Activated CD4-positive, alpha-beta T cell treated with anti-CD3 and anti-CD28 coated beads for 1 hour (primary cell): ENCODE data around the gene GRAMD4.
"Not testable (repeated sequence)": the region's sequence is repeated elsewhere in the genome, so short reads cannot be mapped to it uniquely, and the experiment has no call there.

ENCODE experiments used
- DNase-seq: peaks from one replicate; pipeline ENCODE4 v3.0.0-alpha.2; 2020

The GRAMD4 gene

DNA sequence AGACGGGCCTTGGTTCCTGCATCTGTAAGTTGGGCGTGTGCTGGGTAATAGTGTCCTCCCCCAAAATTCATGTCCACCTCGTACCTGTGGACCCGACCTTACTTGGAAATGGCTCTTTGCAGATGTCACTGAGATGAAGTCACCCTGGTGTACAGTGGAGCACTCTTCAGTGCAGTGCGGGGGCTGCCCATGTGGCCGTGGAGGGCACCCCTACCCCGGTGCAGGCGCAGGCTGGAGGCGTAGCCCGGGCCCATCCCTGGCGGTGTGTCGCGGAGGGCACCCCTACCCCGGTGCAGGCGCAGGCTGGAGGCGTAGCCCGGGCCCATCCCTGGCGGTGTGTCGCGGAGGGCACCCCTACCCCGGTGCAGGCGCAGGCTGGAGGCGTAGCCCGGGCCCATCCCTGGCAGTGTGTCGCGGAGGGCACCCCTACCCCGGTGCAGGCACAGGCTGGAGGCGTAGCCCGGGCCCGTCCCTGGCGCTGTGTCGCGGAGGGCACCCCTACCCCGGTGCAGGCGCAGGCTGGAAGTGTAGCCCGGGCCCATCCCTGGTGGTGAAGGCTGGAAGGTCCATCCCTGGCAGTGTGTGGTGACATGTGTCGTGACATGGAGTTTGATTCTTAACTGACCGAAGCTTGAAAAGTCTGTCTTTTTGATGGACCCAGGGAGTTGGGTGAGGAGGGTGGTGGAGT, 1.2 kb downstream of the GRAMD4 start:
- DNase-seq: not testable (repeated sequence)

DNA sequence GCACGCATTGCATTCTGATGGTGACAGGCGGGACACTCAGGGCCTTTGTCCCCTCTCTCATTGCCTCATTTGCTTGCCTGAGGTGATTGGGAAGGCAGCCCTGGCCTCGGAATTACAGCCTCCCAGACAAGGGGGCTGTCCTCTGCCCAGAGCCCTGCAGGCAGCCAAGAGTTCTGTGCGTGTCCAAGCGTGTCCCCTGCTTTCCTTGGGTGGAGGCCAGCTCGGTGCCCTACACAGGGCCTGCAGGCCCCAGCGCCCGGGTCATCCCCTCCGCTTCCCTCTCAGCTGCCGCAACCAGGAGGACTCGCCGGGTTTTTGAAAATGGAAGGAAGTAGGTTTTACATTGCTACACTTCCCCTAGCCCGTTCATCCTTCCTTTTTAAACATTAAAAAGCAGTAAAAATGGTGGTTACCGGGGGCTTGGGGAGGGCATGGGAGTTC, 1.9 kb downstream of the GRAMD4 start:
- DNase-seq: no peak

DNA sequence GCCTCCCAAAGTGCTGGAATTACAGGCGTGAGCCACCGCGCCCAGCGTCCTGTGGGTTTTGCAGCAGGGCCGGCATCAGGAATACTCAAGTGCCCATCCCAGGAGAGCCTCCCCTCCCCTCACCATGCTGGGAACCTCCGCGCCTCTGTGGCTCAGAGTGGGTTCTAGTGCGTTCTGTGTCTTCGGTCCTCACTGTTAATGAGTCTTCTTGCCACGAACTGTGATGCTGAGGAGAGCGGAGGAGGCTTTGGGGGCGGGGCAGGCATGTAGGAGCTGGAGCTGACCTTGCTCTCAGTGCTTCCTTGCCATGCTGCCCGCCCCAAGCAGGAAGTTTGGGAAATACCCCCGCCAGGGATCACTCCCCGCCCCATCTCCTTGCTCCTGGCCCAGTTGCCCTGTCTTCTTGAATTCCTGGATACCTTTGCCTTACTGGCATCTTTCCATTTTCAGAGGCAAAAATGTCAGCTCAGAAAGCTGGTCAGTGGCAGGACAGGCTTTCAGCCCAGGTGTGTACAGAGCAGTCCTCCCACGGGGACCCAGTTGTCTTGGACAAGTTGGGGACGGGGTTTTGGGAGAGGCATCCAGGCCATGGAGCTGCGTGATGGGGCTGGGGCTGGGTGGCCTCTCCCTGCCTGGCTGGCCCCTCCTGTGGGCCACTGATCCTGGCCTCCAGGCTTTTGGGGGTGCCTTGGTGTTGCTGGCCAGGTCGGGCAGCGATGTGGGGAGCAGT, 5.1 kb downstream of the GRAMD4 start:
- no peak for DNase-seq

DNA sequence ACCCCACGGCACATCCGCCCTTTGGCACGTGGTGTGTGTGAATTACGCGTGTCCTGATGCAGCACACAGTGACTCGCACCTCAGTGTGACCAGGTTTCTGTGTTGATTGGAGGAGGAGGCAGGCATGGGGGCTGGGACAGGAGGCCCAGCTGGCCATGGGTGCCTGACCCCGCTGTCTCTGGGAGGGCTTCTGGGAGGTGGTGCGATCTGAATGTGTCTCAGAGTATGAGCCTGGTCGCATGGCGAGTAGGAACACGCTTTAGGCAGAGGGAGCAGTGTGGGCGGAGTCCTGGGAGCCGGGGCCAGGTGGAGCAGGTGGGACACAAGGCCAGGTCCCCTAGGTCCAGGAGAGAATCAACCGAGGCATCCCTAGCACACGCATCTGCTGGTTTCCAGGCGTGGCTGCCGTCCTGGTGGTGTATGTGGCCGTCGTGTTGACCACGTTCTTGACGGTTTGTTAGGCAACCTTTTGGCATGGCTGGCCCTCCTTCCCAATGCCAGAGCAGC, 5.7 kb downstream of the GRAMD4 start:
- no peak for DNase-seq

DNA sequence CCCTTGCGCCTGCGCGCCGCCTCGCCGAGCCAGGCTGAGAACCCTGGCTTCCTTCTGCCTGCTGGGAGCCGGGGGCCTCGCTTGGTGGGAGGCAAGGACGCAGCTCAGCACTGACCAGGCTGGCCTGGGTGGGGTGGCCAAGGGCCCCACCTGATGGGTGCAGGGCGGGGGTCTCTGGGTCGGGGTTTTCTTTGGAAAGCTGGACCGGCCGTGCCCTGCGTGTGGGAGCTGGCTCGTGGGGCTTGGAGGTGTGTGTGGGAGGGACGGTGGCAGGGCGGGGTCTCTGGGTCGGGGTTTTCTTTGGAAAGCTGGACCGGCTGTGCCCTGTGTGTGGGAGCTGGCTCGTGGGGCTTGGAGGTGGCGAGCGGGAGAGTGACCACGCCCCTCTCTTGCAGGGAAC, 6.2 kb downstream of the GRAMD4 start:
- no peak for DNase-seq

DNA sequence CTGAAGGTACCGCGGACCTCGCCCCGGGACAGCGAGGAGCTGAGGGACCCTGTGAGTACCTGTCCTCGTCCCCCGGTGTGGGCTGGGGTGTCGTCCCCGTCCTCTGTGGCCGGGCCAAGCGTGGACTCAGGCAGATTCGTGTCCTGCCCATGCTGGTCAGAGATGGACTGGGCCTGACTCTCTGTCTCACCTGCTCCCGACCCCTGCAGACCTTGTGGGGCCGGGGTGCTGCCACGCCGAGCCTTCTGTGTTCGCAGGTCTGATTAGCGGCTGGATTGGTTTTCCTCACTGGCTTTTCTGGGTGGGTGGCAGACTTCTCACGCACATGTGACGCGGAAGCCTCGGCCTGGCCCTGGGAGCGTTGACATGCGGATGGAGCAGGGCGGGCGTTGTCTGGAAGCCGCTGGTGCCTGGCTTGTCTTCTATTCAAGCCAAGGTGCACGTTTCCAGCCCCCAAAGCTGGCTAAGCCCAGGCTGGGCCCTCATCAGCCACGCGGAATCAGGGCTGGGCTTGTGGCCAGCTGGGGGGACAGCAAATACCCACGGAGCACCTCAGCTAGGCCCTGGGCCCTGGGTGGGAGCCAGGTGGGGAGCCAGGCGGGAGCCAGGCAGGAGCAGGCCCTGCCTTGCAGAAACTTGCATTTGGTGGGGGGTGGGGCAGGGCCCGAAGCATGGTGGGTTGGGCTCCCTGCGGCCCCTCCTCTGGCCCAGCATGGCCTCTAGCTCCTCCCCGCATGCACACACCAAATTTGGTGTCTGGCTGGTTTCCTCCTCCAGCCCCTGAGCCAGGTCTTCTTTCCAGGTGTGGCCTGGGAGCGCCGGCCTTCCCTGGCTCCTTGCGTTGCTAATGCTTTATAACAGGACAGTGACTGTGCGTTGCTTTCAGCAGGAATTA, 7.0 kb downstream of the GRAMD4 start:
- DNase-seq: no peak

DNA sequence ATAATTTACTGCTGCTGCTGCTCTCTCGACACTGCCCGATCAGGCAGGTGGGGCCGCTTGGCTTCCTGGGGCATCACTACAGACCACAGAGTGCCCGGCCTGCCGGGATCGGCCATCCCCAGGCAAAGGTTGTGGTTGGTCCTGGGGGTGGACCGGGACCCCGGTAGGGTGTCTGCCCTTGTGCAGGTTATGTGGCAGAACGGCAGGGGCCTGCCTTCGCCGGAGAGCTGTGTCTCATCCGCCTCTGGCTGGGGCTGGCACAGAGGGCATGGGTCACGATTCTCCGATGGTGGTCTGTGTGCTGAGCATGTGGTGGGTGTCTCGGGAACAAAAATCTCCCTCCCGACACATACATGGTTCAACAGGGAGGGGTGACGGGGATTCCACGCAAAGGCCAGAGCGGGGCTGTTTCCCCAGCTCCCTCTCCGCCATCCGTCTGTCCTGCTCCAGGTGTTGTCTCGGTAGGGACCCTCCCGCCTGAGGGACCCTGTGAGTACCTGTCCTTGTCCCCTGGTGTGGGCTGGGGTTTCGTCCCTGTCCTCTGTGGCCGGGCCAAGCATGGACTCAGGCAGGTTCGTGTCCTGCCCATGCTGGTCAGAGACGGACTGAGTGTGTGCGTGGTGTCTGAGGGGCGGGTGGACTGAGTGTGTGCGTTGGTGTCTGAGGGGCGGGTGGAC, 7.8 kb downstream of the GRAMD4 start:
- DNase-seq: no peak

DNA sequence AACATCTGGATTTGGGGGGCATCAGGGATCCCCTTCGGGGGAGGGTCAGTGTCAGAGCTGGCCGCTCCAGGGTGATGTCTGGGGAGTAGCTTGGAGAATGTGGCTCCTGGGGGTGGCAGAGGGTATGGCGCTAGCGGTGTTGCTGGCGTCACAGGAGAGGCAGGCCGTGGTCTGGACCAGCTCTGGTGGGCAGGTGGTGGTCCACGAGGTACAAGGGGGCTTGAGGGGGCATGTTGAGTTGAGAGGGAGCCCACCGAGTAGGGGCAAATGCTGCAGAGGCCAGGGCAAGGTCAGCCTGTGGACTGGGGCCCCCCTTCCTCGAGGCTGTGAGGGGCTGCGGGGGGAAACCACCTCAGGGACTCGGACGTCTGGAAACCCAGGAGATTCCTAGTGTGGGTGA, 8.6 kb downstream of the GRAMD4 start:
- DNase-seq: no peak

DNA sequence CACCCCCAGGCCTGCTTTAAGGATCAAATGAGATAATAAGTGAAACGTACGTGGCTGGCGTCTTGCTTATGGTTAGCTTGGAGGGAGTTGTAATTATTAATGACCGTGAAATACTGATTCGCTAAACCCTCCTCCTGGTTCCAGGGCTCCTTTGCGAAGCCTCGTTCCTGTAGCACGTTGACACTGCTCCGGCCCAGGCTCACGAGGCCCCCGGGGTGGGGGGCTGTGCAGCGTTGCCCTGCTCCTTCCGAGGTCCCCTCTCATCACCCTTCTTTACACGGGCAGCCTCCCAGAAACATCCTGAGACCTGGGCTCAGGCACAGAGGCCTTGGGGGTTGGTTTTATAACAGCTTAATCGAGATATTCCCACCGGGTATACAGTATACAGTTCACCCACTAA, 9.1 kb downstream of the GRAMD4 start:
- no peak for DNase-seq

DNA sequence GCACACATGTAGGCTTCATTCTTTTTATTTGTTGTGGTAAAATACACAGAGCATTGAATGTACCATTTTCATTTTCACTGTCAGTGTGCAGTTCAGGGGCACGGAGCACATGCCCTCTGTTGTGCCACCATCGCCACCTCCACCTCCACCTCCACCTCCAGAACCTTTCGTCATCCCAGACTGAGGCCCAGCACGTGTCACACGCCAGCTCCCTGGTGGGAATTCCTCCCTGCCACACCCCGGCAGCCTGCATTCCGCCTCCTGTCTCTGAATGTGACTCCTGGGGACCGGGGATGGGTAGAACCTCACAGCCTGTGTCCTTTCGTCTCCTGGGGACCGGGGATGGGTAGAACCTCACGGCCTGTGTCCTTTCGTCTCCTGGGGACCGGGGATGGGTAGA, 10.9 kb downstream of the GRAMD4 start:
- no peak for DNase-seq

DNA sequence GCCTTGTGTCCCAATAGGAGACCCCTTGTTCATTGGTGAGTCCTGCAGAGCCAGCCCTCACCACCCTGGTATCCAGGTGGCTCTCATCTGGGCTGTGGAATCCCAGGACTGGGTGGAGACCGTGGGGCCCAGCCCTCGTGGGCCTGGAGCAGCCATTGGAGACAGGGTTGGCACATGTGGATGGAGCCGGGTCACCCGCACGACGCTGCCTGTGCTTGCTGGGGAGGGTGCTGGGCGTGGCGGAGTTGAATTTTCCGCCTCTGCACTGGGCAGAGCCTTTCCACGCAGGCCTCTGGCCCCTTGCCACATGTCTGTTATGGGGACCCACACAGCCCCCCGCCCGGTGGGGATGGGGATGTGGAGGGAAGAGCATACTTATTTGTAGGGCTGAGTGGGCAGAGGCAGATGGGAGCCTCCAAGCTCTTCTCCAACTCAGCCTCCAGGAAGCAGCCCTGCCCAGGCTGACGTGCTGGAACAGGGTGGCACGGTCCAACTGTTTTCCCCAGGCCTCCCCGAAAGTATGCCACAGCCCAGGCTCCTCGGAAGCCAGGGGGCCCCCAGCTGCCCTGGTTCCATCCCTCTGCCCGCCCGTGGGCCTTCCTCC, 12.6 kb downstream of the GRAMD4 start:
- DNase-seq: no peak

DNA sequence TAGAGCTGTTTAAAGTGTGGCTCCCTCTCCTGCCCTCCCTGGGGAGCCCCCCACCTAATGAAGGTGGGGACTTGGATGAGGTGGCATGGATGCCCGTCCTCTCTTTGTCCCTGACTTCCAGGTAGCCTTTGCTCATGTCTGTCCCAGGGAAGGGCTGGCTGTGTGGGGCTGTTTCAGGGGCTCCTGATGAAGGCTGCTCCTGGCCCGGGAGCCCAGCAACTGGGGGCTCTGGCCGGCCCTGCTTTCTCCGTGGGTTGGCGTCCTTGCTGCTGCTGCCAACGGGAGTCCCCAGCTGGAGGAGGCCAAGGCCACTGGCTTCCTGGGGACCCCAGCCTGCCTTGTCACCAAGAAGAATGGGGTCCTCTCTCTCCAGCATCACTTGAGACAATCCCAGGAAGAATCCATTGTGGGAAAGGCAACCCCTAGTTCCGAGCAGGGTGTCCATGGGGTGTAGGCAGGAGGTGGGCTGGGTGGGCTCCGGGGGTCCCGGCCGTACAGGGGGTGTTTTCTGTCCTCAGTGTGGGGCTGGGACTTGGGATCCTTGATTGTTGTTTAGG, 13.2 kb downstream of the GRAMD4 start:
- DNase-seq: no peak

DNA sequence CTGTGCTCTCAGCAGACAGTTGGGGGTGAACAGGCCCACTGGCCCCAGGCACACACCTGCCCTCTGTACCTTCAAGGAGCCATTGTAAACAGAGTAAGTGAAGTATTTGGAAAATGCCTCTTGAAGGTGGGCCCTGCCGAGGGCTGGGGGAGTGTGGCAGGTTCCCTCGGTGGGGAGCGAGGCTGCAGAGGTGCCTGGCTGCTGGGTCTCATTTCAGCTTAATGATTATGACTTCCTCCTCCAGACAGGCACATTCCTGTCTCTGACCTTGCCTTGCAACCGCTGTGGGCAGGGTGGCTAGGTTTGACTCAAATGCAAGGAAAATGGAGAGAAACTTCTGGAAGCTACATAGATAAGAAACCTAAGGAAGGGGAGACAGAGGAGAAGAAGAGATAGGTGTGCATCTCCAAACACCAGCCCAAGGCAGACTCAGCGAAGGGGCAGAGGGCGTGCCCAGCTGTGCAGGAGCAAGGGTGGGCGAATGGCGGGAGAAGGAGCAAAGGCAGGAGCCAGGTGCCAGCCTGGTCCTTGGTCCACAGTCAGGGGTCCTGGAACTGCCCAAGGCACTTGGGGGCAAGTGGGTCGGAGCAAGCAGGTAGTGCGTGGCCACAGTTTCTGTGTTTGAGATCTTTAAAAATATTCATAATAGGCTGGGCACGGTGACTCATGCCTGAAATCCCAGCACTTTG, 14.0 kb downstream of the GRAMD4 start:
- DNase-seq: no peak

DNA sequence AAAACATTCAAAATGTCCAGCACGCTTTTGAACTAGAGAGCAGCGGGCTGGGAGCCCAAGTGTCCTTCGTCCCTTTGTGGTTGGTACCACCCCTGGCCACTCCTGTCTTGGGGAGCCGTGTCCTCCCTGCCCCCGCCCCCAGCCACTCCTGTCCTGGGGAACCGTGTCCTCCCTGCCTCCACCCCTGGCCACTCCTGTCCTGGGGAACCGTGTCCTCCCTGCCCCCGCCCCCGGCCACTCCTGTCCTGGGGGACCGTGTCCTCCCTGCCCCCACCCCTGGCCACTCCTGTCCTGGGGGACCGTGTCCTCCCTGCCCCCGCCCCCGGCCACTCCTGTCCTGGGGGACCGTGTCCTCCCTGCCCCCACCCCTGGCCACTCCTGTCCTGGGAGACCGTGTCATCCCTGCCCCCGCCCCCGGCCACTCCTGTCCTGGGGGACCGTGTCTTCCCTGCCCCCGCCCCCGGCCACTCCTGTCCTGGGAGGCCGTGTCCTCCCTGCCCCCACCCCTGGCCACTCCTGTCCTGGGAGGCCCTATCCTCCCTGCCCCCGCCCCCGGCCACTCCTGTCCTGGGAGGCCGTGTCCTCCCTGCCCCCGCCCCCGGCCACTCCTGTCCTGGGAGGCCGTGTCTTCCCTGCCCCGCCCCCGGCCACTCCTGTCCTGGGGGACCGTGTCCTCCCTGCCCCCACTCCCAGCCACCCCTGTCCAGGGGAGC, 14.9 kb downstream of the GRAMD4 start:
- not testable (repeated sequence) for DNase-seq

DNA sequence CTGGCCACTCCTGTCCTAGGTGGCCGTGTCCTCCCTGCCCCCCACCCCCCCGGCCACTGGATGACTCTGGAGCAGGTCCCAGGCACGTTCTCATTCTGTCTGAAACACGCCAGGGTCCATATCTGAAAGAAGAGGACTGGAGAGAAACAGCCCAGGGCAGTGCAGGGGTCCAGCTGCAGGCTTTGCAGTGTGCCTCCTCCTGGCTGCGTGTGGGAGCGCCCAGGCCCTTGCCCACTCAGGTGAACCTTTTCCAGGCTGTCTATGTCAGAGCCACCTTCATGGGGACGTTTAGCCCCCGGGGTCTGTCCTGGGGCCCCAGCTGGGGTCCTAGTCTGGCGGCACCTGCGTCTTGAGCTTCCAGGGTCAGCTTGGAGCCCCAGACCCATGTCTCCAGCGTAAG, 15.6 kb downstream of the GRAMD4 start:
- DNase-seq: no peak

DNA sequence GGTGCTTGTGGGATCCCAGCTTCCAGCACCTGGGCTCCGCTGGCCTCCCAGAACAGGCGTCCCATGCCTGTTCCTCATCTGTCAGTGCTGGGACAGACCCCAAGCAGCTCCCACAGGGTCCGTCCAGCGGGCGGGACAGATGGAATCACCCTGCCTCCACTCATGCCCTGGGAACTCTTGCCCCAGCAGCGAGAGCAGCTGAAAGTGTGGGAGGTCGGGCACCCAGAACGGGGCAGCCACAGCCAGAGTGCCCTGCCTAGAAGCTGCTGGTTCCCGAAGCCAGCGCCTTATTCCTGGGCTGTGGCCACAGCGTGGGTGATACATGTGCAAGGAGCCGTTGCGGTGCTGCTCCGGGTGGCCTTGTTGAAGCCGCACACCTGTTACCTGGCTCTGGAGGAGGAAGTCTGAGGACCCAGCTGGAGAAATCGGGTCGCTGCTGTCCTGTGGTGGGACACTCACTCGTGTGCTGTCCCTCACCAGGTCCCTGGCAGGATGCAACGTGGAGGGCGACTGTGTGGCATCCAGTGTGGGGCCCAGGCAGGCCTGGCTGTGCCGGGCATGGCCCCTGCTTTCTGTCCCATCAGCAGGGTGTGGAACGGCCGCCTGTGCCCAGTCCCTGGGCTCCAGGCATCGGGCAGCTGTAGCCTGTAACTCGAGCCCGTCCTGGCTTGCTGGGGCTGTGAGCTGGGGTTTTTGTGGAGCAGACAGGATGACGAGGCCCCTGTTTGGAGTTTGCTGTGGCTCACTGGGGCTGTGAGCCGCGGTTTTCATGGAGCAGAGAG, 16.2 kb downstream of the GRAMD4 start:
- DNase-seq: no peak

DNA sequence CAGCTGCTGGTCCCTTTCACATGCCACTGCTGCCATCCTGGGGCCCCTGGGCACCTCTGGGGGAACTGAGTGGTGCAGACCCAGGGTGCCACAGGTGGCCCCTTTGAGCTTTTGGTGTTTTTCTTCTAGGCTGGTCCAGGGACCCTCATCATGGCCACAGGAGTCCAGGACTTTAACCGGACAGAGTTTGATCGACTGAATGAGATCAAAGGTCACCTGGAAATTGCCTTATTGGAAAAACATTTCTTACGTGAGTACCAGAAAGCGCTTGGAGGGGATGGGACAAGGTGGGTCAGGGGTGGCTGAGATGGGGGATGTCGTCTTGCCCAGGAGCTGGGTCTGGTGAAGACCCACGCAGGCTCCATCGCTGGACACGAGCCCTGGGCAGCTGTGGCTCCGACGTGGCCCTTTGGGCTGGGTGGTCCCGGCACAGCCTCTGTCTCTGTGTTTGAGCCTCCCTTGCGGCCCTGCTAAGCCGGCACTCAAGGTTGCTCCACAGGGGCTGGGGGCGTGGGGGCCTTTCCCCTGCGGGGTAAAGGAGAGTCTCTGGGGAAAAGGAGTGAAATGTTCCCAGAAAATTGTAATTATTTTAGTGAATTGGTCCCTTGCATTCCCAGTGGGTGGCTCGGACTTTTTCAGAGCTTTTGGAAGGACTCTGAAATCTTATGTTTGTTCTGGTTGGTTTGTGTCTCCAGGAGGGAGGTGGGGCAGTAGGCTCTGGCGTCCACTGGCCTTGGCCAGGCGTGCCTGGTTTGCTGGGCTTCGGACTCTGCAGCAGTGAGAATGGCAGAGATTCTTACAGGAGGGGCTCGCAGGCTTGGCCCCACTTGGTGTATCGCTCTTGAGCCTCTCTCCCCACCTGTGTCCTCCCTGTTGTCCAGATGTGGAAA, 17.8 kb downstream of the GRAMD4 start:
- no peak for DNase-seq

DNA sequence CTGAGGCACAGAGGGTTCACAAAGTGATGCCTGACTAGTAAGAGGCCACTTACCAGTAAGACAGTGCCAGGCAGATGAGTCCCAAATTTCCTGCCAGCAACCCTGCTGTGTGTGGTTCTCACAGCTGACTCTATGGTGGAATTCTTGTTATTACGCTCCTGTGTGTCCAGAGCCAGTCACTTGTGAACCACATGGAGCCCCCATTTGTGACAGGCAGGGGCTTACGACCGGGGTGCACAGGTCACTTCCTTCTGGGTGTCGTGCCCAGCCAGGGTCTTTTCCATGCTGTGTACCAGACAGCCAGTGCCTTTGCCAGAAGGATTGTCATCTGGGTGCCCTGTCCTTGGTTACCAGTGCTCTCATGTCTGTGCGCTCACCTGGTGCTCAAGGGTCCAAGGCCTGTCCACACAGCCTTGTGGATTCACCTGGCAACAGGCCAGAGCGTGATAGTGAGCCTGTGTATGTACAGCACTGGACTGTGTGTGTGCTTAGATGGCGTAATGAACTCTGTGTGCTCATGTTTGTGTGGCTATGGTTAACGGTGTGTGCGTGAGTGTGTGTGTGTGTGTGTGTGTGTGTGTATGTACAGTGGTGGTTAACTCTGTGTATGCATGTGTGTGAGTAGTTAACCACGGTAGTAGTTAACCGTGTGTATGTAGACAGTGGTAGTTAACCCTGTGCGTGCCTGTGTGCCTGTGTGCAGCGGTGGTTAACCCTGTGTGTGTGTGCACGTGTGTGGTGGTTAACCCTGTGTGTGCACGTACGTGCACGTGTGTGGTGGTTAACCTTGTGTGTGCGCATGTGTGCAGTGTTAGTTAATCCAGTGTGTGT, 18.6 kb downstream of the GRAMD4 start:
- no peak for DNase-seq
